A549 treated with ZK216348 at 1 μM for 4 hours (cell line): ENCODE measurements around the gene DCUN1D2. TPM values are rescaled to one million over a fixed set of nuclear protein-coding genes. Genes with fewer than 3 reads are reported as not detected.

Experiments
- total RNA-seq: library from RNA; stranded (reverse); fragments of 200-300 nt; extraction: Qiagen RNA extraction; gene quantifications from 5 replicates; pipeline ENCODE4 v1.2.3, GENCODE V29; 2022; ENCODE audit warnings: low read depth

Gene DCUN1D2
- total RNA-seq: 8.8 to 11.3 TPM (median 10.5 TPM) in 5 replicates

GRCh38 chr13:113490496-113491417 lies at the start of gene DCUN1D2:
Gene DCUN1D2, minus strand, starts transcription at chr13:113490711. Its CDS starts 42 bp downstream, at chr13:113490669.

DNA sequence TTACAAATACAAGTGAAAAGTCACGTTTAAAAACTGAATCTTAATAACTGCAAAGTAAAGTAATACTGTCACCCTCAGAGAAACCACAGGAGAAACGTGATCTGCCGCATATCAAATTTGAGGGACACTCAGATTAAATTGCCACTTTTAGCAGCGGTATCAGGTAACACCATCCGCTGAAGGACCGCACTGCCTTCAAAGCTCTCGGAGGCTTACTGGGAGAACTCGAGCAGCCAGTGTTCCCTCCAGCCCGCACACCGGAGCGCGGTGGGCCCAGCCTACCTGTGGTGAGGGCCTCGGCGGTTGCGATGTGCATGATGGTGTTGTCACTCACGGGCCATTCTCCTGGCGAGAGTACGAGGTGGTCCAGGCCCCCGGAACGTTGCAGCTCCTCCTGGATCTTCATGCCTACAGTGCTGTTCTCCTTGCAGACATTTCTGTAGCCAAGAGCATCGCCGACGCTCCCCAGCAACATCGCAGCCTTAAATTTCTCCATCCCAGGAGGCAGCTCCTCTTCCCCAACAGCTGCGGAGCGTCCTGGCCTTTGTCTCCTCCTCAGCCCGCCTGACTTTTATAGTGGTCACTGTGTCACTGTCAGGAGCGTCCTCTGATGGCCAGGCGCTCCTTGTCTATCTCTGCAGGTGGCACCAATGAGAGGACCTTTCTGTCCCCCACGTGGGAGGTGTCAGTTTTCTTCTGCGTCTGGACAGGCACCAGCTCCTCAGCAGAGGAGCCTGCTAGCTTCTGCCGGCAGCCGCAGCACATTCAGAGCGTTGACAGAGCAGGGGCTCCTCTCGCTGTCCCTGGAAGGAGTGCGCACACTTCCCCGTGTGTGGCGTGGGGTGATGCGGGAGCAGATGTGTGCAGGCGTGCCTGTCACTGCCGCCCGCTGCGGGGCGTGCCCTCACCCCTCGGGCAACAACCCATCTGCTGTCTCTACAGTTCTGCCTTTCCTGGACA lies 37.3 kb downstream of the DCUN1D2 start, which contains the start of gene ADPRHL1:
ADPRHL1 (minus strand) TSS at position 547 of the 960 bp plus-strand sequence; CDS start at position 496, 51 bp downstream.

Other genes starting within 250 kb of the DCUN1D2 start
- 71.7 to 100 TPM (median 90.5 TPM) in 5 replicates for gene LAMP1, start 193.5 kb downstream of the DCUN1D2 start, total RNA-seq
- gene GRTP1, start 126.6 kb downstream of the DCUN1D2 start, total RNA-seq: 1.1 to 2.1 TPM (median 1.6 TPM) in 5 replicates
- gene ADPRHL1, start 37.2 kb downstream of the DCUN1D2 start, total RNA-seq: 12.8 to 15.7 TPM (median 13.9 TPM) in 5 replicates
- gene TFDP1, start 94.0 kb upstream of the DCUN1D2 start, total RNA-seq: 89.9 to 121 TPM (median 112 TPM) in 5 replicates
- not detected in 5 replicates for gene ATP4B, start 167.5 kb upstream of the DCUN1D2 start, total RNA-seq
- gene GRK1, start 176.5 kb upstream of the DCUN1D2 start, total RNA-seq: not detected in 5 replicates